A673 (cell line): ENCODE results near the gene CHKA. TPM values are rescaled to one million over a fixed set of nuclear protein-coding genes. Genes with fewer than 3 reads are reported as not detected.

Source experiments
- BruUV-seq: library from RNA; stranded (reverse); fragments of 400-500 nt; replicated peaks from 2 replicates; lab custom pipeline; 2021; lab: Mats Ljungman, UMichigan
- CTCF ChIA-PET: fragments of 300-600 bp; sonication (Branson Sonifier 250); formaldehyde crosslinking; loops from one replicate; lab custom pipeline; 2022; ENCODE audit warnings: antibody characterized with exemption; lab: Charles Lee
- POLR2A ChIA-PET: fragments of 300-600 bp; sonication (Branson Sonifier 250); formaldehyde crosslinking; loops from one replicate; lab custom pipeline; 2022; ENCODE audit warnings: antibody characterized with exemption; ENCODE audit not compliant: low non-redundant PET; lab: Charles Lee
- DNase-seq: peaks from one replicate; pipeline ENCODE4 v3.0.0-alpha.2; 2015; ENCODE audit warnings: low spot score
- H3K27ac ChIP-seq: fragments of 200-600 bp; sonication (generic); 2 replicates; pipeline ENCODE4 v1.5.1; 2016; ENCODE audit warnings: mixed run types, low read depth, mild to moderate bottlenecking, mixed read lengths, antibody characterized with exemption, low read length; ENCODE audit not compliant: poor library complexity, severe bottlenecking
- H3K27me3 ChIP-seq: fragments of 200-600 bp; sonication (generic); replicated peaks from 2 replicates; pipeline ENCODE4 v1.6.1; 2017; ENCODE audit warnings: mixed run types, low read depth, mild to moderate bottlenecking, mixed read lengths, antibody characterized with exemption, low read length; ENCODE audit not compliant: insufficient read depth, poor library complexity
- H3K36me3 ChIP-seq: fragments of 200-600 bp; sonication (generic); 2 replicates; pipeline ENCODE4 v1.6.1; 2016; ENCODE audit warnings: mixed run types, mild to moderate bottlenecking, mixed read lengths, antibody characterized with exemption, low read length; ENCODE audit not compliant: insufficient read depth, poor library complexity, severe bottlenecking
- H3K4me1 ChIP-seq: fragments of 200-600 bp; sonication (generic); 2 replicates; pipeline ENCODE4 v1.6.1; 2017; ENCODE audit warnings: mixed run types, mild to moderate bottlenecking, mixed read lengths, antibody characterized with exemption, low read length; ENCODE audit not compliant: insufficient read depth, poor library complexity, severe bottlenecking
- H3K4me3 ChIP-seq: fragments of 200-600 bp; sonication (generic); 2 replicates; pipeline ENCODE4 v1.5.1; 2016; ENCODE audit warnings: low read depth, mixed run types, mild to moderate bottlenecking, mixed read lengths, low read length; ENCODE audit not compliant: poor library complexity, severe bottlenecking
- H3K9me3 ChIP-seq: fragments of 200-600 bp; sonication (generic); 2 replicates; pipeline ENCODE4 v1.6.1; 2016; ENCODE audit warnings: mixed run types, low read depth, mild to moderate bottlenecking, mixed read lengths, antibody characterized with exemption, low read length; ENCODE audit not compliant: poor library complexity, severe bottlenecking
- EZH2 ChIP-seq: fragments of 200-600 bp; sonication (generic); IDR thresholded peaks from 2 replicates; pipeline ENCODE4 v1.6.1; 2017; ENCODE audit warnings: borderline replicate concordance, low read depth, mild to moderate bottlenecking, mixed read lengths, antibody characterized with exemption, low read length; ENCODE audit not compliant: poor library complexity, severe bottlenecking
- intact Hi-C: fragments of 100-400 bp; cut with micrococcal nuclease; formaldehyde crosslinking; loops from one replicate; pipeline ENCODE4 v1.10.0; 2022; ENCODE audit not compliant: unreplicated experiment
- total RNA-seq: library from RNA; stranded (reverse); gene quantifications from 2 replicates; pipeline ENCODE4 v1.2.3, GENCODE V29; 2021
- TF ChIP-seq, protein P1 (sequence below): fragments of 300-800, 200-600 bp; sonication (generic); conservative IDR thresholded peaks from 2 replicates; pipeline ENCODE4 v1.5.1; 2017; ENCODE audit warnings: low read depth, mild to moderate bottlenecking, antibody characterized with exemption, low read length, moderate library complexity, mixed read lengths

The CHKA gene
- total RNA-seq, 1 experiment from 2014 or later = 37.5 TPM

DNA sequence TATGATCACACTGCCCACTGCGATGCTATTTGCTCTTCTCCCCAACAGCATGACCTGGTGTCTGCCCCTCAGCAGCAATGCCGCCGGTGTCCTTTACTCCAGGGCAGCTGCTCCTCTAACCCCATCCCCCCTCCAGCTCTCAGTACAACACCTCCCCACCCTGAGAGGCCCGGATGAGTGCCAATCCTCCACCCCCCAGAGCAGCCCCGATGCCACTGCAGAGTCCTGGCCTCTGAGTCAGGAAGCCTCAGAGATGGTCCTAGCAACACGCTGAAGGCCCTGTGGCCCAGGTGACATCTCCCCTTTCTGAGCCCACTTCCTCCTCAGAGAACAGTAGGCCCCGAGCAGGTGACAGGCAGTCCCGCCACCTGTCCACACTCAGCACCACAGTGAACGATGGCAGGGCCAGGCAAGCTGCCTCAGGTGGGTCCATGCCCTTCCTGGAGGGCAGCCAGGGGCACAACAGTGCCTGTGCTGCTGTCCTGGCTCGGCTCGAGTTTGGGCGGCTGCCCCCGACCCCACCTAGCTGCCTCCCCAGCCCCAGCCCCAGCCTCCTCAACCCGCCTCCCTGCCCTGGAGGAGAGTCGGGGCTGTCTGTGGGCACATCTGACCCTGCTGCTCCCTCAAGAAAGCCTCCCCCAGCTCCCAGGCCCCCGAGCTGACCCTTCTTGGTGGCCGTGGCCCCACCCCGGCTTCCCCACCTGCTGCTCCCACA, 94.6 kb downstream of the CHKA start:
- ChIA-PET CTCF (no interaction called here), POLR2A (no interaction called here)
- no peak for TF ChIP-seq EZH2
- Histone ChIP-seq H3K4me1 (peaks cover 2% of the 10 kb centered on the region), H3K4me3 (no peak overlapping the region), H3K36me3 (no peaks in the 10 kb centered on the region), H3K27ac (no peak overlapping the region), H3K27me3 (no peaks in the 10 kb centered on the region), H3K9me3 (no peaks in the 10 kb centered on the region)
- intact Hi-C loops = no loop called here
- no TSS peak for BruUV-seq
- no peak for DNase-seq

DNA sequence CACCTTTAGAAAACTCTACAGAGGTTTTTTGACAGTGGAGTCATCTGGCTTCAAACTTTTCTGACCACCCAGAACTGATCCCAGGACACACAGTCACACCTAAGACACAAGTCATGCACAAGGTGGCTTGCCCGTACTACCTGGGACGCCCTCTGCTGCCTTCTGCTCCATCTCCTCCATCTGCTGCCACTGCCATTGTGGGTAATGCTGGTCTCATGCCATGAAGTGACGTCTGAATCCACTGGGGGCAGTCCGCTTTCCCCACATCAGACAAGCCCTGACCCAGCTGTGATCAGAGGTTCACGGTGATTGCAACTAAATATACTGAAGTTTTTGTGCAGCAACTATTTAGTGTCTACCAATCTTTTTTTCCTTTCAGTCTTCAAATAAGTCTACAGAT, 96.1 kb downstream of the CHKA start:
- no peaks in the 10 kb centered on the region for H3K36me3 ChIP-seq
- intact Hi-C loops = no loop called here
- BruUV-seq = no TSS peak

DNA sequence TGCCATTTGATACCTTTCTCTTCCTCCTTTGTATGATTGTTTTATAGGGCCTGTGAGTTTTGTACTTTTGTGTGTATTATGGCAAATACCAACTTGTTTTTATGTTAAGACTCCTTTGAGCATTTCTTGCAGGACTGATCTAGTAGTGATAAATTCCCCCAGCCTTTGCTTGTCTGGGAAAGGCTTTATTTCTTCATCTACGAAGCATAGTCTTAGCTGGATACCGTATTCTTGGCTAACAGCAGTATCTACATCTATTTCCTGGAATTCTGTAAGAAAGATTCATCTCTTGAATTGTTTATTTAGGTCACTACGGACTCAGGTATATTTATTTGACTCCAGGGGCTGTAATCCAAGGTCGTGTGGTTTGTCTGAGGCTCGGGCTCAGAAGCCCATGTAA, 96.7 kb downstream of the CHKA start:
- ChIA-PET POLR2A (no interaction called here), CTCF (no interaction called here)
- Histone ChIP-seq H3K4me1 (no peaks in the 10 kb centered on the region), H3K27ac (no peak overlapping the region), H3K4me3 (no peak overlapping the region), H3K27me3 (no peaks in the 10 kb centered on the region), H3K36me3 (no peaks in the 10 kb centered on the region), H3K9me3 (no peaks in the 10 kb centered on the region)
- no peak for TF ChIP-seq EZH2
- TF ChIP-seq, protein P1, sequence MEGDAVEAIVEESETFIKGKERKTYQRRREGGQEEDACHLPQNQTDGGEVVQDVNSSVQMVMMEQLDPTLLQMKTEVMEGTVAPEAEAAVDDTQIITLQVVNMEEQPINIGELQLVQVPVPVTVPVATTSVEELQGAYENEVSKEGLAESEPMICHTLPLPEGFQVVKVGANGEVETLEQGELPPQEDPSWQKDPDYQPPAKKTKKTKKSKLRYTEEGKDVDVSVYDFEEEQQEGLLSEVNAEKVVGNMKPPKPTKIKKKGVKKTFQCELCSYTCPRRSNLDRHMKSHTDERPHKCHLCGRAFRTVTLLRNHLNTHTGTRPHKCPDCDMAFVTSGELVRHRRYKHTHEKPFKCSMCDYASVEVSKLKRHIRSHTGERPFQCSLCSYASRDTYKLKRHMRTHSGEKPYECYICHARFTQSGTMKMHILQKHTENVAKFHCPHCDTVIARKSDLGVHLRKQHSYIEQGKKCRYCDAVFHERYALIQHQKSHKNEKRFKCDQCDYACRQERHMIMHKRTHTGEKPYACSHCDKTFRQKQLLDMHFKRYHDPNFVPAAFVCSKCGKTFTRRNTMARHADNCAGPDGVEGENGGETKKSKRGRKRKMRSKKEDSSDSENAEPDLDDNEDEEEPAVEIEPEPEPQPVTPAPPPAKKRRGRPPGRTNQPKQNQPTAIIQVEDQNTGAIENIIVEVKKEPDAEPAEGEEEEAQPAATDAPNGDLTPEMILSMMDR = no peak
- no peak for DNase-seq
- no TSS peak for BruUV-seq
- intact Hi-C loops = no loop called here

More for the DNA sequence above, 96.1 kb downstream of the CHKA start:
- Histone ChIP-seq H3K27me3 (no peaks in the 10 kb centered on the region), H3K9me3 (no peaks in the 10 kb centered on the region), H3K27ac (no peak overlapping the region), H3K4me3 (no peak overlapping the region), H3K4me1 (no peaks in the 10 kb centered on the region)
- peak; percentile 40 for DNase-seq
- ChIA-PET POLR2A (no interaction called here), CTCF (no interaction called here)
- no peak for TF ChIP-seq EZH2
- TF ChIP-seq, protein P1 = no peak

DNA sequence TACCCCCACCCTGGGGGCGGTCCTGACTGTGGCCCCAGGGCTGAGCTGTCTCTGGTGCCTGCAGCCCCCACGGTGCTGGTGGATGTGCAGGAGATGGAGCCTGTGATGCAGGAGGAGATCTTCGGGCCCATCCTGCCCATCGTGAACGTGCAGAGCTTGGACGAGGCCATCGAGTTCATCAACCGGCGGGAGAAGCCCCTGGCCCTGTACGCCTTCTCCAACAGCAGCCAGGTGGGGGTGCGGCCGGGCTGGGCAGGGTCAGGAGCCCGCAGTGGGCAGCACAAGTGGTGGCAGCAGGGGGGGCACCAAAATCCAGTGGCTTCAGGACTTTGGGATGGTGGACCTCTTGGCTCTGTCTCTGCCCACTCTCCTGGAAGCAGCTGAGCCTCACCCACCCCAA, 98.7 kb downstream of the CHKA start:
- TF ChIP-seq, protein P1 = no peak
- H3K27ac ChIP-seq = no peak overlapping the region
- ChIA-PET CTCF (no interaction called here), POLR2A (no interaction called here)
- no peaks in the 10 kb centered on the region for H3K9me3 ChIP-seq
- H3K27me3 ChIP-seq = no peaks in the 10 kb centered on the region
- H3K4me3 ChIP-seq = no peak overlapping the region
- H3K36me3 ChIP-seq = no peaks in the 10 kb centered on the region
- DNase-seq = no peak
- intact Hi-C loops = no loop called here
- no peaks in the 10 kb centered on the region for H3K4me1 ChIP-seq
- no TSS peak for BruUV-seq
